H1 (cell line): ENCODE data around the gene PALM3. TPM values are rescaled to one million over a fixed set of nuclear protein-coding genes. Genes with fewer than 3 reads are reported as not detected.

Experiments
- CTCF ChIA-PET: fragments of 300-600 bp; sonication (Branson Sonifier 250); formaldehyde crosslinking; loops from one replicate; lab custom pipeline; 2021; ENCODE audit not compliant: partially characterized antibody; lab: Charles Lee
- POLR2A ChIA-PET: fragments of 300-600 bp; sonication (Branson Sonifier 250); formaldehyde crosslinking; loops from one replicate; lab custom pipeline; 2021; ENCODE audit warnings: inconsistent platforms; ENCODE audit not compliant: partially characterized antibody; lab: Charles Lee
- DNase-seq, 2 experiments: peaks; one replicate each; pipeline versions ENCODE4 v3.0.0 to v3.0.0-alpha.2; 2010 to 2022; ENCODE audit warnings: low spot score in 2 of 2, low read depth in 1 of 2, mixed read lengths in 1 of 2
- FAIRE-seq: peaks from 2 replicates; lab custom pipeline; 2011; peaks lifted over from hg19 to GRCh38; lab: Jason Lieb, UNC
- H2AFZ ChIP-seq: 2 replicates; pipeline ENCODE4 v1.8.1; 2012; ENCODE audit warnings: low read length, inconsistent platforms
- H2AK5ac ChIP-seq: 2 replicates; pipeline ENCODE4 v1.6.1; 2013; ENCODE audit warnings: low read depth, low read length
- H2BK120ac ChIP-seq: replicated peaks from 2 replicates; pipeline ENCODE3; 2013; ENCODE audit warnings: low read depth, low read length, inconsistent platforms
- H2BK12ac ChIP-seq: 2 replicates; pipeline ENCODE4 v1.6.1; 2013; ENCODE audit warnings: low read depth, low read length
- H2BK15ac ChIP-seq: 2 replicates; pipeline ENCODE4 v1.6.1; 2013; ENCODE audit warnings: low read length
- H2BK20ac ChIP-seq: 2 replicates; pipeline ENCODE4 v1.6.1; 2013; ENCODE audit warnings: low read length
- H2BK5ac ChIP-seq: 2 replicates; pipeline ENCODE4 v1.6.1; 2013; ENCODE audit warnings: low read depth, low read length
- H3K14ac ChIP-seq: 2 replicates; pipeline ENCODE4 v1.6.1; 2013; ENCODE audit warnings: inconsistent platforms; ENCODE audit not compliant: insufficient read length
- H3K18ac ChIP-seq: 2 replicates; pipeline ENCODE4 v1.6.1; 2013; ENCODE audit warnings: low read length; ENCODE audit errors: extremely low read depth
- H3K23ac ChIP-seq: 2 replicates; pipeline ENCODE4 v1.6.1; 2013; ENCODE audit warnings: inconsistent platforms; ENCODE audit not compliant: insufficient read length
- H3K23me2 ChIP-seq: 2 replicates; pipeline ENCODE4 v1.6.1; 2013; ENCODE audit warnings: low read depth, low read length
- H3K27ac ChIP-seq: 2 replicates; pipeline ENCODE4 v1.6.1; 2011; ENCODE audit warnings: low read depth, low read length, inconsistent platforms
- H3K27me3 ChIP-seq, 4 experiments: replicated peaks in 1 of 4; 1 replicate in 1 of 4; 2 replicates in 3 of 4; pipeline versions ENCODE4 v1.6.1 to v1.8.1; 2011 to 2013; ENCODE audit warnings: low read length in 3 of 4, mild to moderate bottlenecking in 3 of 4, inconsistent platforms in 2 of 4, mixed read lengths in 2 of 4, moderate library complexity in 1 of 4; ENCODE audit not compliant: control insufficient read depth in 3 of 4, insufficient read depth in 3 of 4; ENCODE audit errors: extremely low read depth in 1 of 4
- H3K36me3 ChIP-seq, 4 experiments: 2 replicates each; pipeline versions ENCODE4 v1.6.1 to v1.8.1; 2011 to 2013; ENCODE audit warnings: mild to moderate bottlenecking in 4 of 4, low read length in 3 of 4, moderate library complexity in 2 of 4, control low read depth in 1 of 4, inconsistent platforms in 1 of 4; ENCODE audit not compliant: insufficient read depth in 4 of 4, control insufficient read depth in 2 of 4
- H3K4ac ChIP-seq: replicated peaks from 2 replicates; pipeline ENCODE3; 2013; ENCODE audit warnings: low read length, low read depth, mixed read lengths, inconsistent platforms; ENCODE audit not compliant: insufficient read length
- H3K4me1 ChIP-seq, 4 experiments: replicated peaks in 1 of 4; 1 replicate in 1 of 4; 2 replicates in 3 of 4; pipeline versions ENCODE4 v1.6.1 to v1.8.1; 2011 to 2013; ENCODE audit warnings: low read length in 3 of 4, inconsistent platforms in 2 of 4, mixed read lengths in 1 of 4; ENCODE audit not compliant: insufficient read depth in 4 of 4, control insufficient read depth in 3 of 4
- H3K4me2 ChIP-seq, 2 experiments: 2 replicates each; pipeline versions ENCODE4 v1.6.1 to v1.8.1; 2011 to 2013; ENCODE audit warnings: low read depth in 2 of 2, low read length in 2 of 2, control low read depth in 1 of 2, inconsistent platforms in 1 of 2, mild to moderate bottlenecking in 1 of 2; ENCODE audit not compliant: insufficient read depth in 1 of 2
- H3K4me3 ChIP-seq, 4 experiments: fragments of 200-600, 300-600 bp in 1 of 4; sonication (generic), shearing (Covaris generic), sonication (Bioruptor Twin) in 1 of 4; 2 replicates each; pipeline versions ENCODE4 v1.5.1 to v1.8.1; 2011 to 2016; ENCODE audit warnings: low read length in 4 of 4, low read depth in 3 of 4, control low read depth in 2 of 4, inconsistent platforms in 2 of 4, mild to moderate bottlenecking in 2 of 4, mixed read lengths in 1 of 4, moderate library complexity in 1 of 4; ENCODE audit not compliant: insufficient read depth in 2 of 4; ENCODE audit errors: extremely low read depth in 1 of 4
- H3K56ac ChIP-seq: replicated peaks from 2 replicates; pipeline ENCODE3; 2013; ENCODE audit warnings: low read depth, mild to moderate bottlenecking, mixed read lengths, low read length, inconsistent platforms; ENCODE audit not compliant: insufficient read length
- H3K79me1 ChIP-seq: 2 replicates; pipeline ENCODE4 v1.6.1; 2013; ENCODE audit warnings: low read depth, low read length, control low read depth
- H3K79me2 ChIP-seq, 2 experiments: 2 replicates each; pipeline versions ENCODE4 v1.6.1 to v1.8.1; 2012 to 2013; ENCODE audit warnings: low read length in 2 of 2, mild to moderate bottlenecking in 2 of 2, inconsistent platforms in 1 of 2; ENCODE audit not compliant: insufficient read depth in 2 of 2, control insufficient read depth in 1 of 2
- H3K9ac ChIP-seq, 4 experiments: replicated peaks in 1 of 4; 1 replicate in 1 of 4; 2 replicates in 3 of 4; pipeline versions ENCODE4 v1.6.1 to v1.8.1; 2011 to 2013; ENCODE audit warnings: low read depth in 3 of 4, low read length in 3 of 4, control low read depth in 2 of 4, mild to moderate bottlenecking in 2 of 4, moderate library complexity in 2 of 4, inconsistent platforms in 1 of 4; ENCODE audit errors: extremely low read depth in 1 of 4
- H3K9me3 ChIP-seq, 2 experiments: 2 replicates each; pipeline versions ENCODE4 v1.6.1 to v1.8.1; 2012 to 2013; ENCODE audit warnings: mild to moderate bottlenecking in 2 of 2, moderate library complexity in 2 of 2, control low read depth in 1 of 2, inconsistent platforms in 1 of 2, low read depth in 1 of 2, low read length in 1 of 2, mixed read lengths in 1 of 2; ENCODE audit not compliant: insufficient read depth in 2 of 2
- H4K20me1 ChIP-seq, 2 experiments: replicated peaks in 1 of 2; 2 replicates each; pipeline versions ENCODE3 to v1.8.1; 2011 to 2013; ENCODE audit warnings: inconsistent platforms in 2 of 2, low read length in 2 of 2, mild to moderate bottlenecking in 1 of 2; ENCODE audit not compliant: insufficient read depth in 2 of 2, control insufficient read depth in 1 of 2
- H4K5ac ChIP-seq: 2 replicates; pipeline ENCODE4 v1.6.1; 2013; ENCODE audit warnings: low read length, low read depth, mixed read lengths, inconsistent platforms; ENCODE audit not compliant: insufficient read length
- H4K8ac ChIP-seq: 2 replicates; pipeline ENCODE4 v1.8.0; 2013; ENCODE audit warnings: mild to moderate bottlenecking, moderate library complexity, low read length, inconsistent platforms; ENCODE audit not compliant: insufficient read depth; ENCODE audit errors: extremely low read depth
- H4K91ac ChIP-seq: replicated peaks from 2 replicates; pipeline ENCODE3; 2013; ENCODE audit warnings: low read length, mixed read lengths, inconsistent platforms; ENCODE audit not compliant: insufficient read length
- HDAC6 ChIP-seq: IDR thresholded peaks from one replicate; pipeline ENCODE4 v1.7.1; 2012; ENCODE audit warnings: low read depth, mild to moderate bottlenecking, inconsistent platforms, low read length, moderate library complexity
- JUN ChIP-seq: IDR thresholded peaks from 2 replicates; pipeline ENCODE4 v1.6.1; 2011; ENCODE audit warnings: low read depth, mild to moderate bottlenecking, improper control_type of control experiment, low read length
- KDM5A ChIP-seq: fragments of 200-600 bp; IDR thresholded peaks from 2 replicates; pipeline ENCODE4 v1.7.1; 2012; ENCODE audit warnings: mild to moderate bottlenecking, low read length, inconsistent platforms, mixed read lengths
- RXRA ChIP-seq: IDR thresholded peaks from 2 replicates; pipeline ENCODE4 v1.6.1; 2011; ENCODE audit warnings: low read depth, mild to moderate bottlenecking, low read length, moderate library complexity; ENCODE audit not compliant: insufficient read depth
- SRF ChIP-seq: IDR thresholded peaks from 2 replicates; pipeline ENCODE4 v1.6.1; 2011; ENCODE audit warnings: mild to moderate bottlenecking, low read depth, low read length, moderate library complexity
- TBP ChIP-seq: IDR thresholded peaks from 2 replicates; pipeline ENCODE4 v1.6.1; 2011; ENCODE audit warnings: low read depth, low read length, improper control_type of control experiment
- TEAD4 ChIP-seq: IDR thresholded peaks from 2 replicates; pipeline ENCODE4 v1.6.1; 2012; ENCODE audit warnings: low read depth, low read length, inconsistent platforms, mixed read lengths
- WGBS, 2 experiments: shearing (Covaris generic) in 1 of 2; methylation state at CpG; one replicate each; pipeline versions ENCODE4 v1.1.6 to v1.1.7; 2013 to 2015; ENCODE audit warnings: low lambda C conversion rate in 2 of 2, mixed read lengths in 2 of 2, inconsistent platforms in 1 of 2, low coverage in 1 of 2, missing lambda C conversion rate in 1 of 2; ENCODE audit not compliant: insufficient replicate concordance in 2 of 2, insufficient coverage in 1 of 2, insufficient read length in 1 of 2; ENCODE audit errors: extremely low coverage in 1 of 2, missing lambda C conversion rate in 1 of 2; 5-methylcytosine and 5-hydroxymethylcytosine counted together
- polyA plus RNA-seq, 7 experiments: library from polyadenylated mRNA; depleted of rRNA in 3 of 7; stranded (reverse) in 5 of 7; unstranded in 2 of 7; fragments of >200 nt in 5 of 7; fragments of 200-250 nt in 2 of 7; gene quantifications; 1 replicate in 5 of 7; 2 replicates in 1 of 7; 4 replicates in 1 of 7; pipeline versions ENCODE4 v1.2.1 to v1.2.3, GENCODE V29; 2011 to 2013; ENCODE audit warnings: missing spikeins in 2 of 7, mixed read lengths in 2 of 7
- total RNA-seq: library from RNA; stranded (reverse); fragmentation: NEBNext Ultra II Directional; extraction: Animal tissue kit (Norgen Biotek cat#: 25700); gene quantifications from 2 replicates; pipeline ENCODE4 v1.2.1, GENCODE V29; 2021

The PALM3 gene
- total and polyA plus RNA-seq, 2 of the 8 experiments (the other 6 are each of a cell fraction or from before 2014, with no cell fraction given), result 5.8 to 31.3 TPM

- Histone ChIP-seq H3K9me3 (no peaks in the 10 kb centered on the region), H3K79me2 (no peaks in the 10 kb centered on the region), H3K4me2 (no peak overlapping the region), H4K5ac (no peak overlapping the region), H3K27me3 (no peaks in the 10 kb centered on the region), H4K91ac (no peak overlapping the region), H3K27ac (no peak overlapping the region), H2BK5ac (no peak overlapping the region), H3K4ac (no peak overlapping the region), H3K36me3 (no peaks in the 10 kb centered on the region), H3K23me2 (no peaks in the 10 kb centered on the region), H2BK20ac (no peak overlapping the region), H2AFZ (no peak overlapping the region), H3K9ac (no peak overlapping the region), H3K4me3 (no peak overlapping the region), H3K4me1 (no peaks in the 10 kb centered on the region), H3K79me1 (no peaks in the 10 kb centered on the region), H2BK15ac (no peak overlapping the region), H3K56ac (no peak overlapping the region), H4K8ac (no peak overlapping the region; the same call in 1 of the 2 replicates), H3K18ac (no peak overlapping the region), H2BK12ac (no peak overlapping the region), H3K23ac (no peak overlapping the region), H3K14ac (no peak overlapping the region), H4K20me1 (peaks cover 1 to 2% of the 10 kb centered on the region in 2 experiments), H2AK5ac (no peak overlapping the region), H2BK120ac (no peak overlapping the region)
- FAIRE-seq (no peak), DNase-seq (no peak)
- TF ChIP-seq TEAD4, result no peak
- no peak for TF ChIP-seq TBP
- no peak for TF ChIP-seq HDAC6
- TF ChIP-seq KDM5A, result no peak
- TF ChIP-seq RXRA, result no peak
- no peak for TF ChIP-seq JUN
- no peak for TF ChIP-seq SRF
- POLR2A ChIA-PET, result interaction anchor here (1.2 to 2.1 kb wide), 4 partner anchors 11 to 33 kb away, joined by 3 to 4 read pairs (median 4); no protein-coding TSS in a partner anchor
- WGBS, 2 experiments, result 80% methylated on average over 1 of the region's 1 CpG; no CpG with 5 or more reads in 1 of the 2 experiments
- CTCF ChIA-PET, result interaction anchor here (0.5 to 5.3 kb wide), 9 partner anchors 9 to 221 kb away, joined by 3 to 40 read pairs (median 3); partner anchors contain the start of gene PRKACA
These were observed 41.4 kb upstream of the PALM3 start for GRCh38 chr19:14103310-14103709.
